ENCODE measurements around the gene ZNF334.

The ZNF334 gene

DNA sequence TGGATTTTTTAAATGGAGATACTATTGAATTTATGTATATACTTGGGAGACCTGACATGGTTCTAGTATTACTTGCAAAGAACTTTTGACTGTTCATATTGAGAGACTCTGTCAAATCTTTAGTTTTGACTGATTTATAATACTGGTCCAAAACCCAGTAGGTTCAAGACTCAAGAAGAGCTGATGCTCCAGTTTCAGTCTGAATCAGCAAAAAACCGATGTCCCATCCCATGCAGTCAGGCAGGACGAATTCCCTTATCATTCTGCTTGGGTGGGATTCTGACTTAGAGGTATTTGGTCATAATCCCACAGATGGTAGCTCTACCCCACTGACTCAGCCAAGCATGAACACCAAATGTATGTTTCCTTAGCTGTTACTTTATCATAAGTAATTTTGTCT, 29.5 kb downstream of the ZNF334 start:
- DNase-seq: no peak

DNA sequence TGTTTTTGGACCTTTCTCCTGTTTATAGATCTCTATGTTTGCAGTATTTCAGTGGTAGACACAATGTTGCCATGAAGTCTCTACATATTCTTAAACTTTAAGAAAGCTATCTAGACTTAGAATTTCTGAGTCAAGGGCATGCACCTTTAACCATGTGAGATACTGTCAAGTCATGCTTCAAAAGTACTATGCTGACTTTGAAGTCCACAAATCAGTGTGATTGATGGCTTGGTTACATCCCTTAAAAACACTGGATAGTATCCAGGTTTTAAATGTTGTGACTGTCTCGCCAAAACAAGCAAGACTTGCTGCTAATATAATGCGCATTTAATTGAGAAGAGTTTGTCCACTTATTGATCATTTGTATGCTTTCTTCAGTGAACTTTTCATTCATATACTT, 30.5 kb downstream of the ZNF334 start:
- no peak for DNase-seq

DNA sequence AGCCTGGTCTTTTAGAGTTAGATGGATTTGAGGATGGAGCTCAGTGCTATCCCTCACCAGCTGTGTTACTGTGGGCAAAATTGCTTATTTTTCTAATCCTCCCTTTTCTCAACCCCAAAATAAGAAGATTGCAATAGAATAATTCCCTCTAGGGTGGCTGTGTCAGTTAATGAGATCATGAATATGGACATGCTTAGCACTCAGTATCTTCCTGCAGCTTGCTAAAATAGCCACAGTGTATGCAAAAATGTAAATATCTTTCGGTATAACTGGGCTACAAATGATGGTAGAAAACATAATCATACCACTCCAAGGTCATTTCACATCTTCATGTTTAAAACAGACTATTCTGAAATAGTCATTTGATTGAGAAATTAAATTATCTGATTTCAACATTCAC, 35.7 kb downstream of the ZNF334 start:
- no peak for DNase-seq

DNA sequence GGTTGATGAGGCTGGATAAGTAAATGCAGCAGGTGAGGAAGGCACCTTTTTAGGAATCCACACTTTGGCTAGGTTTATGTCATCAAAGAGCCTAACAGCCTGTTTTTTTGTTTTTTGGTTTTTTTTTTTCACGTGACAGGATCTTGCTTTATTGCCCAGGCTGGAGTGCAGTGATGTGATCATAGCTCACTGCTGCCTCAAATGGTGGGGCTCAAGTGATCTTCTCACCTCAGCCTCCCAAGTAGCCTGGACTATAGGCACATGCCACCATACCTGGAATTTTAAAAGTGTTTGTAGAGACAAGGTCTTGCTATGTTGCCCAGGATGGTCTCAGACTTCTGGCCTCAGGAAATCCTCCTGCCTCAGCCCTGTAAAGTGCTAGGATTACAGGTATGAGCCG, 36.1 kb downstream of the ZNF334 start:
- DNase-seq: no peak

DNA sequence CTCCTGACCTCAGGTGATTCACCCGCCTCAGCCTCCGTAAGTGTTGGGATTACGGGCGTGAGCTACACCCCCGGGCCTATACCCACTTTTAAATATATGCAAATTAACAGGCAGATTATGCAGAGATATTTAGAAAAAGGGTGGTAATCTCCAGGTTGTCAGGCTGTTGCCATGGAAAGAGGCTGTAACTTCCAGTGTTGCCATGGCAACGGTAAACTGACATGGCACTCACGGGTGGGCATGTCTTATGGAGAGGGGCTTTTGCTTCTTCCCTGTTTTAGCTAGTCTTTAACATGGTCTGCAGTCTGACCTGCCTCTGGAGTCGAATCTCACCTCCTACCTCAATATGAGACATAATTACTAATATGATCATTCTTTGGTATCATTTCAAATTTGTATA, 44.9 kb downstream of the ZNF334 start:
- no peak for DNase-seq

DNA sequence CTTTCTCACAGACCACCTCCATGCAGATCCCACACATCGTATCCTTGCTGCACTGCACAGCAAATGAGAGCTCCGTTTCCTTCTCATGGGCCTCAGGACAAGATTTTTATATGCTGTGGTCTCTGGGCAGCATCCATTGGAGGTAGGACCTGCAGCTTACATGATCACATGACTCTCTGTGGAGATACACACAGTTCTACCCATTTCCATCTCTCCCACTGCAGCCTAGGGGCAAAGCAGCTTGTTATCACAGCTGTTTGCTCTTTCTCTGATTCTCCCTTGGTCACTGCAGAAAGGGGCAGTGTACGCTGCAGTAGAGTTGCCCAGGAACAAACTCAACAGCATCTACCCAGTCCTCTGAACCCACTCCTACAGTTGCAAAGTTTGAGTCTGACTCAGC, 48.9 kb downstream of the ZNF334 start:
- no peak for DNase-seq

DNA sequence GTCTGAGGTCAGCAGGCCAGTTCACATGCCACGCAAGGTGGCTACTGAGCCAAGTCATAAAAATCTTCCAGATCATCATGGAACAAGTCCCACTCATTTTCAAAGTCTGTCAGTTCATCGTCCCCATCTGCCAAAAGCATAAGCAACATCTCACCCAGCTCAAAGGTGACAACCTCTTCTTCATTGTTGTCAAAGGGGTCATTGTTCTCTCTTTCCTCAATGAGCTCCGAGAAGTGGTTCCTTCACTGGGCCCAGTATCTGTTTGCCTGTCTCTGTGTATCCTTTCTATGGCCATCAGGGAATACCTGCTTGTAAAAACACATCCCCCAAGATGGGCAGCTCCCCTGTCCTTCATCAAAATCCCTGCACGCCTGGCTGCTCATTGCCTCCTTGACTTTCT, 49.5 kb downstream of the ZNF334 start:
- DNase-seq: no peak

DNA sequence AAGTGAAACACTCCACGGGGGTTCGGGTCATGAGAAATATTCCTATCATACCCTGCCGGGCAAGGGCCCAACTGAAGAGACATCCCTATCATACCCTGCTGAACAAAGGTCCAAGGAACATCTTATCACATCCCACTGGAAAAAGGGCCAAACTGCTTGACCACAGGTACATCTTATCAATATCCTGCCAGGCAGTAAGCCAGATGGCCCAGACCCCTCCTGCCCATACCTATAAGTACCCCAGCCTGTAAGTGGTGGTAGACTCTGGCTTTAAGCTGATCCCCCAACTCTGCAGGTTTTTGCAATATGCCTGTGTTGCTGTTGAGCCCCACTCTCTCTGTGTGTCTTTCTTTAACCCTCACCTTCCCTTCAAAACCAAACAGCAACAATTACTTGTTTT, 51.6 kb downstream of the ZNF334 start:
- no peak for DNase-seq

DNA sequence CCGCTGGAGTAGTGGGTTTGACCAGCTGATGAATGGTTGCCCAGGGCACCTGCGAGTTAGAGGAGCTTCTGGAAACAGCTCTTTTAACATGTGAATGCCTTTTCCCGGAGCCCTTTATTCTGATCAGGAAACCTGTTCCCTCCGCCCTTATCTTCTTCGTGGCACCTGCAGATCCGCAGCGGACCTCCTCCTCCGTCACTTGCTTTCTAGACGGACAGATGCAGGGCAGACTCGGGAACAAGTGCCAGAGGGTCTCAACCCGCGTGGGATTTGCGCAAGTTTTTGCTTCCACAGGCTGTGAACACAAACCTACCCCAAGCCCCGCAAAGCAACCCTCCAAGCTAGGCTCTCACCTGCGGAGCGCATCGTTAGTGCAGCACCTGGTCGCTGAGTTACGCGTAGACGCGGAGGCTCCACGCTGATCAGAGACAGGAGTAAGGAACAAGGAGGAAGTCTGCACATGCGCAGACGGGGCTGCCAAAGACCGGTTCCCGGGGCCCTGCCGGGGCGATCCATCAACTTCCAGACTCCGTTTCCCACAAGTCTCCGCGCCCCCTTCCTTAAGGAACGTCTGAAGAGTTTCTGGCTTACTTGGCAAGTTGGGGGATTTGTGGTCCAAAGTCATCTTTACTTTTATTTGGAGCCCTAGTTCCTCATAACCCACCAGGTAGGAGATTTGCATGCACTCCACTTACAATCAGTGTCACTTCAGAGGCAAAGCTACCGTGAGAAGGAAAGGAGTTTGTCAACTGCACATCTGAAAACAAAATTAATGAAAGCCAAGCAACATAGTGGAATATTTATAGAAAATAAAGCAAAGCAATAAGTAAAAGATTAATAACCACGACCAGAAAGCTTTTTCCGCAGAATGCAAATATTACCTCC, 54.3 kb downstream of the ZNF334 start:
- peak; percentile 90 for DNase-seq

DNA sequence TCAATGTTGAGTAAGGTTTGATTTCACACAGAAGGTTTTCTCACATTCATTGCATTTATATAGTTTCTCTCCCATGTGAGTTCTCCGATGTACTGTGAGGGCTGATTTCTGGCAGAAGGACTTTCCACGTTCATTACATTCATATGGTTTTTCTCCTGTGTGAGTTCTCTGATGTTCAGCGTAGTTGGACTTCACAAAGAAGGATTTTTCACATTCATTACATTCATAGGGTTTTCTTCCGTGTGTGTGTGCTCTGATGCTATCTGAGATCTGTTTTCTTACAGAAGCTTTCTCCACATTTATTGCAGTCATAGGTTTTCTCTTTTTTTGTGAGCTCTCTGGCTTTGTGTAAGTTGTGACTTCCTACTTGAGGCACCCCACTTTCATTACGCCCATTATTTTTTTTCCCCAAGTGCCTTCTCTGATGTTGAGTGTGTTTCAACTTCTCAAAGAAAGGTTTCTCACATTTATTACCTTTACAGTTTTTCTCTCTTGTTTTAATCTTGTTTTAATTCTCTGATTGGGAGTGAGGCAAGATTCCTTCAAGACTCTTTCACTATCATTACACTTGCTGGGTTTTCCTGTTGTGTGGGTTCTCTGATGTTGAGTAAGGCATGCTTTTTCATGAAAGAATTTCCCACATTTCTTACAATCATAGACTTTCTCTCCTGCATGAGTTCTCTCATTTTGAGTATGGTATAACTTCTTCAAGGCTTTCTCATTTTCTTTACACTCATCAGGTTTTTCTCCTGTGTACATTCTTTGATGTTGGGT, 56.9 kb downstream of the ZNF334 start:
- no peak for DNase-seq

DNA sequence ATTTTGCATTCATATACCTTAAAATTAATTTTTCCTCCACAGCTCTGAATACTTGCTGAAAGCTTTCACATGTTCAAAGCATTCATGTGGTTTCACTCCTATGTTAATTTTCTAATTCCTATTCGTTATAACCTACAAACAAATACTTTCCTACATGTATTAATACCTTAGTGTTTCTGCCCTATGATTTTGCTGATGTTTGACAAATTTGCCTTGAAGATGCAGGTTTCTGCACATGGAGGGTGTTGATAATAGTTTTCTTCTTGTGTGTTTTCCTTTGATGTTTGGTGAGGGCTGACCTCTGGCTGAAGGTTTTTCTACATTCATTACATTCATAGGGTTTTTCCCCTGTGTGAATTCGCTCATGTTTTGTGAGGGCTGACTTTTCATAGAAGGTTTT, 57.6 kb downstream of the ZNF334 start:
- DNase-seq: no peak

All from retina (tissue), 1 donor.